Peyer's patch (tissue), 4 donors: Measurements from ENCODE around the gene ALDH1L1.

Source experiments
- CTCF ChIP-seq, 6 experiments: fragments of 450-650 bp in 4 of 6; fragments of 200-600 bp in 2 of 6; sonication (generic) in 1 of 6; IDR thresholded peaks; one replicate each; pipeline ENCODE4 v1.5.1; 2017 to 2019; ENCODE audit warnings: antibody characterized with exemption in 6 of 6, mild to moderate bottlenecking in 3 of 6, moderate library complexity in 1 of 6
- POLR2A ChIP-seq, 2 donors: fragments of 450-650 bp; IDR thresholded peaks; one replicate each; pipeline ENCODE4 v1.5.1; 2017; ENCODE audit warnings: antibody characterized with exemption in 2 of 2, mild to moderate bottlenecking in 2 of 2, moderate library complexity in 2 of 2

- TF ChIP-seq CTCF (IDR thresholded peaks at IDR 0.05) (no peak), POLR2A (IDR thresholded peaks at IDR 0.05) (no peak)
Observed at GRCh38 chr3:126131881-126132750, 48.3 kb downstream of the ALDH1L1 start.
